Measurements from ENCODE around the gene SLC5A2.
A peak's percentile ranks its signal among the peaks of the same experiment; 100 is the strongest.
"Not testable (repeated sequence)": the region's sequence is repeated elsewhere in the genome, so short reads cannot be mapped to it uniquely, and the experiment has no call there.

SLC5A2 gene

DNA sequence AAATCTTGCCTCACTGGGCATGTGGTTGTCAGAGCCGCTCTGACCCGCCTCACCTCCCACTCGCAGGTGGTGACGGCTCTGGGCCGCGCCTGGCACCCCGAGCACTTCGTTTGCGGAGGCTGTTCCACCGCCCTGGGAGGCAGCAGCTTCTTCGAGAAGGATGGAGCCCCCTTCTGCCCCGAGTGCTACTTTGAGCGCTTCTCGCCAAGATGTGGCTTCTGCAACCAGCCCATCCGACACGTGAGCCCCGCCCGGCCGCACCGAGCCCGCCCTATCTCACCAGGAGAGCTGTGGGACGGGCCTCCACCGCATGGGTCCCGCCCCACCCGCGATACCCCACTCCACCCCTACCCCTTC, 7.0 kb upstream of the SLC5A2 start:
- DNase-seq (ENCODE audit: low read depth in 2 of 2) = no peak

GRCh38 chr16:31476303-31477219, 6.4 kb upstream of the SLC5A2 start:
- DNase-seq (ENCODE audit: low read depth in 2 of 2) = peak; percentile 71 to 85

DNA sequence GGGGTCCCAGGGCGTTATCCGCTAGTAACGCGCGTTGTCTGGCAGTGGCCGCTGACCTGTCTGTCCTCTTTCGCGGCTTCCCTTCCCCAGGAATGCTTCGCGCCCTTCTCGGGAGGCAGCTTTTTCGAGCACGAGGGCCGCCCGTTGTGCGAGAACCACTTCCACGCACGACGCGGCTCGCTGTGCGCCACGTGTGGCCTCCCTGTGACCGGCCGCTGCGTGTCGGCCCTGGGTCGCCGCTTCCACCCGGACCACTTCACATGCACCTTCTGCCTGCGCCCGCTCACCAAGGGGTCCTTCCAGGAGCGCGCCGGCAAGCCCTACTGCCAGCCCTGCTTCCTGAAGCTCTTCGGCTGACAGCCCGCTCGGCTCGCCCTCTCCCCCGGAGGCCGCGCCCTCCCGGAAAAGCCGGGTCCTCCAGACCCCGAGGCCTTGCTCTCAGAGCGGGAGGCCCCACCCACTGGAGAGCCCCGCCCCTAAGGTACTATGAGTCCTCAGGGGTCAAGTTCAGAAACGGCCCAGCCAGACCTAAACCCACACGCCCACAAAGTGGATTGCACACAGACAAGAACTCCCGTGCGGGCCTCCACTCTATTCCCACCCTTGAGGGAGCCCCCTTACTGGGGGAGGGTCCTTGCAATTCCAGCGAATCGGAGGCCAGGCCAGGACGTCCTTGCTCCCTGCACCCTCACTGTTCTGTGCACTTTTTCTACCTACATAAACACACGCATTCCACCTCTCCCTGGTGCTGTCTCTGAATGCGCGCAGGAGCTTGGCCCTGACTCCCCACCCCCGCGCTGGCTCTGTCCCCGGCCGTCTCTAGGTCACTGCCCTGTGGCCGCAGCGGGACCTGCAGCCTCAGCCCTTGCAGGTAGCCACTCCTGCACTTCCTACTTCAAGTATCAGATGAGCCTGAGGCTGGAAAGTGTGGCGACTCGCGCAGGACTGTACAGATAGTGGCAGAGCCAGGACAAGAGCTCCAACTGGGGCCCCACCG, 5.4 kb upstream of the SLC5A2 start:
- DNase-seq (ENCODE audit: low read depth in 2 of 2) = no peak

GRCh38 chr16:31478956-31479355, 4.0 kb upstream of the SLC5A2 start:
- no peak for DNase-seq (ENCODE audit: low read depth in 2 of 2)

GRCh38 chr16:31479751-31480150, 3.2 kb upstream of the SLC5A2 start:
- no peak for DNase-seq (ENCODE audit: low read depth in 2 of 2)

DNA sequence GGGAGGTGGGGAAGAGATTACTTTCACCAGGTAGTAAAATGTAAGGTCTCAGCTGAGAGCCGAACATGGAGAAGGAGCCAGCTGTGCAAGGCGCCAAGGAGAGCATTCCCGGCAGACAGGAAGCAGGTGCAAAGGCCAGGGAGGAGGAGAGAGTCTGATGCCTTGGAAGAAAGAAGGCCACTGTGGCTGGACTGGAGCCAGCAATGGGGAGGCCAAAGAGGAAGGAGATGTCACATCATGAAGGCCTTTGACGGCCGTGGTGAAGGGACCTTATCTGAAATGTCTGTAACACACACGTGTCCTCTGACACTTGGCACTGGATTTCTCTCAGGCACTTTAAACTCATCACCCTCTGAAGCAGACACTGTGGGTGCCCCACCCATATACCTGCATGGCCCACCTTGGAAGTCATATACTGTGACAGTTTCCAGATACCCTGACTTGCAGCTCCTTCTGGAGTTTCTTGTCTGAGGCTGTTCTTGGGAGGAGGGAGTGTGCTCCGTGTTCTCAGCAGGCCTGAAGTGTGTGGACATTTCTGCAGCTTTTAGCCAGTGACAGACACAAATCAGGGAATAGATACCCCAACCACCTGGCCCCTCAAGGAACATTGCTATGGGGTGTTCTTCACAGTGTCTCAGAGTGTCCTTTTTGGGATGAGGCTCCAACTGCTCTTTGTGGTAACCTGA, 1.9 kb upstream of the SLC5A2 start:
- DNase-seq (ENCODE audit: low read depth in 2 of 2) = no peak

- not testable (repeated sequence) for DNase-seq (ENCODE audit: low read depth in 2 of 2)
These were observed 1.1 kb downstream of the SLC5A2 start for GRCh38 chr16:31484048-31484447.

GRCh38 chr16:31484491-31485171, 1.7 kb downstream of the SLC5A2 start:
- DNase-seq (ENCODE audit: low read depth in 2 of 2) = no peak

GRCh38 chr16:31485571-31485970, 2.6 kb downstream of the SLC5A2 start:
- no peak for DNase-seq (ENCODE audit: low read depth in 2 of 2)

DNA sequence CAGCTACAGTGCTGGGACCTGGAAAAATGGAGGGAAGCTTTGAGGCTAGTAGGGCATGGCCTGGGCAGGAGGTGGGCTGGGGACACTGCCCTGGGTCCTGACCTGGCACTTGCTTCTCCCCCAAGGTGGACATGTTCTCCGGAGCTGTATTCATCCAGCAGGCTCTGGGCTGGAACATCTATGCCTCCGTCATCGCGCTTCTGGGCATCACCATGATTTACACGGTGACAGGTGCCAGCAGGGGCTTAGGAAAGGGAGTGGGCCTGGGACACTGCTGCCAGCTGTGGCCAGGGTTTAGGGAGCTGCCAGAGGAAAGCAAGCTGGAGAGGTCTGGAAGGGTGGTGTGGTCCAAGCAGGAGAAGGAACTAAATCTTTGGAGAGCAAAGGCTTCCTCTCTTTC, 3.1 kb downstream of the SLC5A2 start:
- DNase-seq (ENCODE audit: low read depth in 2 of 2) = no peak

GRCh38 chr16:31487071-31487719, 4.3 kb downstream of the SLC5A2 start:
- DNase-seq (ENCODE audit: low read depth in 2 of 2) = no peak

DNA sequence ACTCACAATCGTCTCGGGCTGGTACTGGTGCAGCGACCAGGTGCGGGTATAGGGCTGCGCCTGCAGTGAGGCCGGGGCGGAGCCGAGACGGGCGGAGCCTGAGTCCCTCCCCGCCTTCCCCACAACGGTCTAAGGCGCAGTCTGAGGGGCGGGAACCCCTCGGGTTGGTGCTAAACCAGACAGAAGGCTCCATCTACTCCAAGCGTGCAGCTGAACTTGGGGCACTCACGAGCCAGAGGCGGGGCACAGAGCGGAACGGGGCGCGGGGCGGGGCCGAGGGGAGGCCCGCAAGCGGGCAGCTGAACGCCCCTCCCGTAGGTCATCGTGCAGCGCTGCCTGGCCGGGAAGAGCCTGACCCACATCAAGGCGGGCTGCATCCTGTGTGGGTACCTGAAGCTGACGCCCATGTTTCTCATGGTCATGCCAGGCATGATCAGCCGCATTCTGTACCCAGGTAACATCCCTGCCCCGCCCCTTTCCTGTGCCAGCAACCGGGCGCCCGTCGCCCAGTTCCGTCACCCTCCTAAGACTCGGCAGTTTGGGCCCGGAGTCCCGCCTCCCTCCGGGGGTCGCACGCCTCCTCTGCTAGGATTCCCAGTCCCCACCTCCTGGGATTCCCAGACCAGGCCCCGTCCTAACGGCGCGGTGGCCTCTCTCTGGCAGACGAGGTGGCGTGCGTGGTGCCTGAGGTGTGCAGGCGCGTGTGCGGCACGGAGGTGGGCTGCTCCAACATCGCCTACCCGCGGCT, 5.0 kb downstream of the SLC5A2 start:
- peak; percentile 35 to 46 for DNase-seq (ENCODE audit: low read depth in 2 of 2)

DNA sequence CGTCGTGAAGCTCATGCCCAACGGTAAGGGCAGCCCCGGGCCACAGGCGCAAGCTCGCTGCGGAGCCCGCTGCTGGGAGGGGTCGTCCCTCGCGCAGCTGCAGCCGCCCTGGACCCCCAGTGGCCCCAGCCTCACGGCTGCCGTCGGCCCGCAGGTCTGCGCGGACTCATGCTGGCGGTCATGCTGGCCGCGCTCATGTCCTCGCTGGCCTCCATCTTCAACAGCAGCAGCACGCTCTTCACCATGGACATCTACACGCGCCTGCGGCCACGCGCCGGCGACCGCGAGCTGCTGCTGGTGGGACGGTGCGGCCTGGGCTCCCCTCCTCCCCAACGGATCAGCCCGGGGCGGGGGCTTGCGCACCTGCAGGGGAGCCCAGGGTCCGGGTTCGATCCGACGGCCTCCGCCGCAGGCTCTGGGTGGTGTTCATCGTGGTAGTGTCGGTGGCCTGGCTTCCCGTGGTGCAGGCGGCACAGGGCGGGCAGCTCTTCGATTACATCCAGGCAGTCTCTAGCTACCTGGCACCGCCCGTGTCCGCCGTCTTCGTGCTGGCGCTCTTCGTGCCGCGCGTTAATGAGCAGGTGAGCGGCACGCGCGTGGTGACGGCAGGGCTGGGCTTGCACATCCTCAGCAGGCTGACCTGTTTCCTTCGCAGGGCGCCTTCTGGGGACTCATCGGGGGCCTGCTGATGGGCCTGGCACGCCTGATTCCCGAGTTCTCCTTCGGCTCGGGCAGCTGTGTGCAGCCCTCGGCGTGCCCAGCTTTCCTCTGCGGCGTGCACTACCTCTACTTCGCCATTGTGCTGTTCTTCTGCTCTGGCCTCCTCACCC, 5.8 kb downstream of the SLC5A2 start:
- DNase-seq (ENCODE audit: low read depth in 2 of 2) = no peak

DNA sequence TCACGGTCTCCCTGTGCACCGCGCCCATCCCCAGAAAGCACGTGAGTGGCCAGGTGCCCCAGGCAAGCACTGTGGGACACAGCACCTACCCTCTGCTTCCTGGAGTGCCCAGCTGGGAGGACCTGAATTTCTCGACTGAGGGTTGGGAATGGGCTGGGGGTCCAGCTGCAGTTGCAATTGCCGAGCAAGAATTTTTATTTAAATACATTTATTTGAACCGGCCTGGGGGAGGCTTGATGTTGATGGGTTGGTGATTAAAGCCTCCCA, 6.3 kb downstream of the SLC5A2 start:
- DNase-seq (ENCODE audit: low read depth in 2 of 2) = no peak

GRCh38 chr16:31489616-31490584, 7.0 kb downstream of the SLC5A2 start:
- DNase-seq (ENCODE audit: low read depth in 2 of 2) = no peak

GRCh38 chr16:31491778-31492418, 9.0 kb downstream of the SLC5A2 start:
- no peak for DNase-seq (ENCODE audit: low read depth in 2 of 2)

GRCh38 chr16:31493506-31494125, 10.7 kb downstream of the SLC5A2 start:
- no peak for DNase-seq (ENCODE audit: low read depth in 2 of 2)

Data from stimulated activated CD8-positive, alpha-beta memory T cell treated with anti-CD3 and anti-CD28 coated beads, Interleukin-2, amount 100 ng/mL, for 1 hour (primary cell).